HG03097 (cell line): Measurements from ENCODE around the gene NGF.
"Not testable (repeated sequence)": the region's sequence is repeated elsewhere in the genome, so short reads cannot be mapped to it uniquely, and the experiment has no call there.

ENCODE experiments used
- ATAC-seq: cut with Tn5 transposase; IDR thresholded peaks from one replicate; pipeline ENCODE4 v1.9.1; 2021; ENCODE audit not compliant: unreplicated experiment, low FRiP score

Gene NGF

DNA sequence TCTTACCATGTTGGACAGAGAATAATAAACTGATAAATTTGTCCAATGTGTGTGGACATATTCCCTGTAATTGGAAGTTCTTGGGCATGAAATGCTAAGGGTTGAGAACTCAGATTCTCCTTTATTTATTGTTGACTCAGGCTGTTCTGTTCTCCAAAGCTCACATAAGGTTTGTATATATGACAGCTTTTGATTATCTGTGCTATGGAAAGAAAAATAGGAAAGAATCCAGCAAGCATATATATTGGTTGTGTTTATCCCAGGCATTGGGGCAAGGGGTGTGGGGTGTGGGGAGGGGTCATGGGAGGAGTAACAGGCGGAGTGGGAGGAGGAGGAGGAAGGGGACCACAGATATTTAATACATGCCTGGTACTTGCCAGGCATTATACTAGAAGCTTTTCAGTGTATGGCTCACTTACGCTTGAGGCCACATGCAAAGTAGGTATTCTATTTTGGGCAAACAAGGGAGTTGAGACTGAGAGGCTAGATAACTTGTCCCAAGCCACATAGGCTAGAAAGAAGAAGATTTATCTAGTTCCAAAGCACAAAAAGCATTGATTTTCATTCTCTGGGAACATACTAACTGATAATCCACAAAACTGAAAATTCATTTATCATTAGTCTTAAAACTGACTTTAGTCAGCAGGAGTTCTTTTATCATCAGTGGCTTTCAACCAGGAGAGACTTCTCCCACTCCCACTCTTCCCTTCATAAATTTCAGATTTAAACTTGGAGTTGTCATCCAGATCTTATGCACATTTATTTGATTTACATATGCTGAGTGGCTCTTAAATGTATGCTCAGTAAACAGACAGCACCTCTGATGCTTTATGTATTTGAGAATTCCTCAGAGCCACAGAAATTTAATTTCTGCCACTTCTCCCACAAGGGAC is 27.2 kb downstream of the NGF start:
- ATAC-seq: no peak

DNA sequence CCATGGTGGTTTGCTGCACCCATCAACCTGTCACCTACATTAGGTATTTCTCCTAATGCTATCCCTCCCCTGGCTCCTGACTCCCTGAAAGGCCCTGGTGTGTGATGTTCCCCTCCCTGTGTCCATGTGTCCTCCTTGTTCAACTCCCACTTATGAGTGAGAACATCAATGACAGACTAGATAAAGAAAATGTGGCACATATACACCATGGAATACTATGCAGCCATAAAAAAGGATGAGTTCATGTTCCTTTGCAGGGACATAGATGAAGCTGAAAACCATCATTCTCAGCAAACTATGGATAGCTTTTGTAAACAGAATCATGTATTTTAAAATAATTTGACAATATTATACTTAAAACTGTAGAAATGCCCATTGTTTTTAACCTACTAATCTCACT is 28.5 kb downstream of the NGF start:
- ATAC-seq: not testable (repeated sequence)

GRCh38 chr1:115308969-115309368 is 29.1 kb downstream of the NGF start:
- ATAC-seq: no peak

- no peak for ATAC-seq
These were observed 30.4 kb downstream of the NGF start for GRCh38 chr1:115307661-115308060.

- ATAC-seq: no peak
These were observed 31.9 kb downstream of the NGF start for GRCh38 chr1:115306146-115306545.

DNA sequence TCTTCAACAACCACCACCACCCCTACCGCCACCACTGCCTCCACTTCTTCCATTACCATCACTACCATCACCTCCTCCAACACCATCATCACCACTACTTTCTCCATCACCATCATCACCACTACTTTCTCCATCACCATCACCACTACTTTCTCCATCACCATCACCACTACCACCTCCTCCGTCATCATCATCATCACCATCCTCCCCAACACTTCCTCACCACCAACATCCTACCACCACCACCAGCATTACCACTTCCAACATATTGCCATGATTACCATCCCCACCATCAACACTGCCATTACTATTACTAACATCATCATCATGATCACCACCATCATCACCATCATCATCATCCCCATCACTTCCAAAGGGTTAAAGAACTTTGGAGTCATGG is 34.7 kb downstream of the NGF start:
- ATAC-seq: no peak

DNA sequence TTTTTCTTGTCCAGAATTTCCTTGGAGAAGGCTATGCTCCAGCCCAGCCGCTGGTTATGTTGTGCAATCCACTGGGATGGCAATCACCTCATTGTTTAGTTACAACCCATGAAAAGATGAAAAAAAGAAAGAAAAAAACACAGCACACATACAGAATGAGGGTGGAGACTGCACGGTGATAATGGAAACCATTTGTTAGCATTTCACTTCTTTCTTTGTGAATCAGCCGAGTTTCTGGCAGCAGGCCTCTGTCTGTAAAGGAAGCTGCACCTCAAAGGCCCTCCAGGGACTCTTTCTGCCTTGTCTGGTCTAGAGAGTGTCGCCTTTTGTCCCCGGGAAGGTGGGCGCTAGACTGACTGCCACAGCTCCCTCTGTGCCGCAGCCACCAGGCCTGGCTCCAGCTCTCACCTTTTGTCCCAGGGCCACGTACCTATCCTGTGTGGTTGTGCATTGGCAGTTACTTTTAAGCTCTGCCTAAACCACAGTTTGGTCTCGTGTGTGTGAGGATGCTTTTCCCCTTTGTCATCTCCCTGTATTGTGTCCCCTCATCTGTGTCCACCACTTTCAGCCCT is 35.6 kb downstream of the NGF start:
- ATAC-seq: no peak

- ATAC-seq: no peak
These were observed 36.5 kb downstream of the NGF start for GRCh38 chr1:115301438-115302020.

- no peak for ATAC-seq
These were observed 37.8 kb downstream of the NGF start for GRCh38 chr1:115300087-115300876.

- ATAC-seq: no peak
These were observed 38.8 kb downstream of the NGF start for GRCh38 chr1:115299266-115299665.

DNA sequence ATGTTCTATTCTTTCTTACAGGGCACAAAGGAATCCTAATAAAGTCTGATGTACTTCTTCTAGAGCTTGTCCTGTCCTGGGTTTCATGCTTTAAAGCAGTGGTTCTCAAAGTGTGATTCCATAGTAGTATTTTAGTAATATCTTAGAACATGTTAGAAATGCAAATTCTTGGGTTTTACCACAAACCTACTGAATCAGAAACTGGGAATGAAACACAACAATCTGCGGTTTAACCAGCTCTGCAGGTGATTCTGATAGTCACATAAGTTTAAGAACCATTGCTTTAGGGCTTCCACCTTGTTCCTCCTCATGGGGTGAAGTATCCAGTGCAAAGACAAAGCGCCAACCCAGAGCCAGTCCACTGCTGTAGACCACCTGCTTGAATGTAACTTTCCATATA is 41.1 kb downstream of the NGF start:
- ATAC-seq: no peak

DNA sequence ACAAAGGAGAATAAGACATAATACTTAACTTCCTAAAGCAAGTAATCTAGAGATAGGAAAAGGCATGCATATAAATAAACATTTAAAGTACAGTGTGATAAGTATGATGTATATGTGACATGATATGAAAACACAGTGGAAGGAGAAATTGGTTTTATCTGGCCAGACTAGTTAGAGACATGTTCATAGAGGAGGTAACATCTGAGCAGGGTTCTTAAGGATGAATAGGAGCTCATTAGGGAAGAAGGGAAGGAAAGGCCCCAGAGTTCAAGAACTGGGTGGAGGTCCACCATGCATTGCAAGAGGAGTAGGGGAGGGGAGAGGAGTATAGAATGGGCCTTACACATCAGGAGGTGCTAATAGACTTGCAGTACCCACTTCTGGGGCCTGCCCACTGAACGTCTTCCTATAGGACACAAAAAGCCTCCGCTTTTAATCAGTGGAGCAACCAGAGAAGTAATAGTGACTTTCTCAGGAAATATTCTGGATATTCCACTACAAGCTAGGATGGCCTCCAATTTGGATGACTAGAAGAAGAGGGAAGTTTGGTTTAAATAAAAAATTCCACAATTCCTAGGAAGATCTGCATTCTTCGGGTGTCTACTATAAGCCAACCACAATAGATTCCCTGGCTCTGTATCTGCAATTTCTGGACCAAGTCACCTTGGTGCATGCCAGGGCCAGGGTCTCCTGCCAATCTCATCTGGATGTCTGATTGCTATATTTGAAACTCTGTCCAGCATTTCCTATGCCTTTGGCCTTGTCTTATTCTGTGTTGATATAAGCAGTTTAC is 41.9 kb downstream of the NGF start:
- ATAC-seq: no peak

GRCh38 chr1:115293899-115294298 is 44.1 kb downstream of the NGF start:
- no peak for ATAC-seq

- no peak for ATAC-seq
These were observed 45.0 kb downstream of the NGF start for GRCh38 chr1:115293006-115293405.

DNA sequence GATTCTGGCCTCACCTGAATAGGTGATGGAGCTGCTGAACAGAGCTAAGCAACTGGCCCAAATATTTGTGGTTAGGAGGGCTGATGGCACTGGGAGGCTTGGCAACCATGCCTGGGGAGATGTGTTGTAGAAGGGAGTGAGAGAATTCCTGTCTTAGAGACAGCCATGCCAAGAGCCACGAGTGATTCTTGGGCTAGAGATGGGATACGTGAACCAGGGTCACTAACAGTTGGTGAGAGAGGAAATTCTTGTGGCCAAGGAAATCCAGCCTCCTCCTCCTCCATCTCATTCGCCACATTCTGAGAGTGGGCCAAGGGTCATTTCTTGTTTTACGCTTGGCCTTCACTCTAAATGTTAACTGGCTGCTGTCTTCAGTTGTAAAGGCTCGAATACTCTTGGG is 46.3 kb downstream of the NGF start:
- no peak for ATAC-seq

DNA sequence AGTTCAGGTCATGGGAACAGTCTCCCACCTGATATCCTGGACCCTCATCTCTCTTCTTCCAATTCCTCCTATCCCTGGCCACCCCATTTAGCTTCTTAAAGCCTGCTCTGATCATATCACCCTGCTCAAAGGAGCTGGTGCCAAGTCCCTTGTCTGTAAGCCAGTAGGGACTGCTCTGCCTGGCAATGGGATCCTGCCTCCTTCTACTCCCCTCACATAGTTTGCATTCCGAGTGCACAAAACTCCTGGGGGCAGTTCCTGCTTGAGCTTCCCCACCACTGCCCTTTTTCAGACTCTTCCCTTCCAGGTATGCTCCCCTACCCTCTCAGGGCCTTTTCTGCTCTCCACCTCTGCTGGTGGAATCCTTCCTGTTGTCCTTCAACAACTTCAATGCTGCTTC is 48.1 kb downstream of the NGF start:
- no peak for ATAC-seq

DNA sequence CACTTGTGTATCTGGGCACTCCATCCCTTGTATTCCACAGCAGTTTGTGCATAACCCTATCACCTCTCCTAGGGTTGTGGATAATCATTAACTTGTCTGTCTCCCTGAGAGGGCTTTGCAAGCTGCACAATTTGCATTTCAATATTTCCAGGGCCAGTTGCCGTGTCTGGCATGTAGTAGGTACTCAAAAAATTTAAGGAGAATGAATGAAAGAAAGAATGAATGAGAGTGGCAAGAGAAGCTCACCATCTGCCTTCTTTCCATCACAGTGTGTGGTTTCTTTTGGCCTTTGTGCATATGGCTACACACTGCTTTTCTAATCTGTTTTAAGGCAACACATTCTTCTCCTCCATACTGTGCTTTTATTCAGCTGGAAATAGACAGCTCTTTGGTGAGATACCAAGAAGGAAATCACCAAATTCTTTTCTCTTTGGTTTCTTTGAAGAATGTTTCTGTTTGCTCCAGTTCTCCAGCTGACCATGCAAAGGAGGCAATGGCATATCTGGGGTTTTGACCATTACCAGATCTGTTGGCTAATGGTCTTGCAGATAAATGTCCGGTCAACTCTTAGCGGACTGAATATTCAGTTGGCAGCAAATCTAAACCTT is 49.4 kb downstream of the NGF start:
- no peak for ATAC-seq

DNA sequence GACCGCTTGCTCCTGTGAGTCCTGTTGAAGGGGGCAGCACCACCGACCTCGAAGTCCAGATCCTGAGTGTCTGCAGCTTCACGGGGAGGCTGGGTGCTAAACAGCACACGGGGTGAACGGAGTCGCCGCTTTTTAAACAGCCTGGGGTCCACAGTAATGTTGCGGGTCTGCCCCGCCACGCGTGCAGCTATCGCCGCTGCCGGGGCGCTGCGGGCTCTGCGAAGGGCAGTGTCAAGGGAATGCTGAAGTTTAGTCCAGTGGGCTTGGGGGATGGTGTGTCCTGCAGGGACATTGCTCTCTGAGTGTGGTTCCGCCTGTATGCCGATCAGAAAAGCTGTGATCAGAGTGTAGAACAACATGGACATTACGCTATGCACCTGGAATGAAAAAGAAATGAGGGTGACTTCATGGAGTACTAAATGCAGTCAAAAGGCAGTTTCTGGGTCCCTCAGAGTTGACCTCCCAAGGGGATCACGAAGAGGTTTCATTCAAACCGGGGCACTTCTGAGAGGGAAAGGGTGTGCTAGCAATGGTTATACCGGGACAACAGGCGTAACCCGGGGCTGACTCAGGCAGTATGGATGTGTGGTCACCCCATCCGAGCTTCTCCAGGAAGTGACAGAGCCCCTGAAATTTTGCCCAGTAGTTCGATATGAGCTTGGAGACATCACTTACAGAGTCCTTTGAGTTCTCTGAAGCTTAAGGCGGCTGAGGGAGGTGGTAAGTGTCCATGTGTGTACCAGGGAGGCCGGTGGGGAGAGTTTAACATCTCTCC is 51.4 kb downstream of the NGF start:
- no peak for ATAC-seq

GRCh38 chr1:115284209-115284608 is 53.8 kb downstream of the NGF start:
- ATAC-seq: no peak
